ENCODE measurements around the gene RTEL1. TPM values are rescaled to one million over a fixed set of nuclear protein-coding genes. Genes with fewer than 3 reads are reported as not detected.
"Not testable (repeated sequence)": the region's sequence is repeated elsewhere in the genome, so short reads cannot be mapped to it uniquely, and the experiment has no call there.

Gene RTEL1
- polyA plus RNA-seq, 3 donors: 7.3 to 16.1 (median 11.8) TPM

DNA sequence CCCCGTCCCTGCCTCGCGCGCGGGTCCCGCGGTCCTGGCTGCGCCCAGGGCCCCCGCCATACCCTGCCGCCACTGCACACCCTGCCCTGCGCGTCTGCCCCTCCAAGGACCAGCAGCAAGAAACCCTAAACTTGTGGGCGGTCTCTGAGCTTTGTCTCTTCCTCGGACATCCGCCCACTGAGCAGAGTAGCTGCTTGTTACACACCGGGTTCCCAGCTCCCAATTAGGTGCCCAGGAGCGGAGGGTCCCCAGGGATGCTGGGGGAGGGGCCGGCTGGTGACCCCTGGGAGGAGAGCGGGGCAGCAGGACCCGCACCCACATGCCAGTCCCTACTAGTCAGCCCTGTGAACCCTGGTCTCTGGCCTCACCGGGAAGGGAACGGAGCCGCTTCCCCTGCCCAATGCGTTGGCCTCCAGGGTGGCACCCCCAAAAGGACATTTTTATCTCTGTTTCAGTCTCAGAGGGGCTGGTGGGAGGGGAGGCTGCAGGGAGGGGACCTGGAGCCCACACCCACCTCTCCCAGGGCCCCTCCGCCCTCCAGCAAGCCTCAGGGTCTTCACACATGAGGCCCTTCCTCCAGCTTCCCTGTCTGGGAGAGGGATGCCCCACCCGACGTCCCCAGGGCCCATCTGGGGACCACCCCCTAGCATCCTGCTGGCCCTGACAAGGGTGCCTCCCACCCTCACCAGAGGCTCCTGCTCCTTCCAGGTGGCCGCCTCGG, 15.4 kb upstream of the RTEL1 start:
- 26 to 52% (median 51%) methylated on average over 24 to 29 of the region's 29 CpGs for WGBS, 3 donors
- H3K27ac ChIP-seq (ENCODE audit: low read depth, low read length): no peak overlapping the region

DNA sequence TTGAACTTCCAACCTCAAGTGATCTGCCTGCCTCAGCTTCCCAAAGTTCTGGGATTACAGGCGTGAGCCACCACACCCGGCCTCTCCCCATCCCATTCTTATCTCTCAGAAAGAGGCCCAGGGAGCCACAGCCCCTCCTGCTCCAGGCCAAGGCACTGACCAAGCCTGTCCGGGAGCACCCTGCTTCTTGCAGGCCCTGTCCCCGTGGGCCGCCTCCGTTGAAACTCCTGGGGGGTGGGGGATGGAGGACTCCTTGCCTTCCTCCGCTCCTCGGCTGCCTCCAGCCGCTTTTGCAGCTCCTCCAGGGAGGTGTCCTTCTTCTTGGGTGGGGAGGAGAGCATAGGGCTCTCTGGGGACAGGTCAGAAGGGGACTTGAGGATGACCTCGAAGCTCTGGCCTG, 14.6 kb upstream of the RTEL1 start:
- WGBS, 3 donors: 86 to 92% (median 92%) methylated on average over 10 of the region's 10 CpGs
- H3K27ac ChIP-seq (ENCODE audit: low read depth, low read length): no peak overlapping the region

DNA sequence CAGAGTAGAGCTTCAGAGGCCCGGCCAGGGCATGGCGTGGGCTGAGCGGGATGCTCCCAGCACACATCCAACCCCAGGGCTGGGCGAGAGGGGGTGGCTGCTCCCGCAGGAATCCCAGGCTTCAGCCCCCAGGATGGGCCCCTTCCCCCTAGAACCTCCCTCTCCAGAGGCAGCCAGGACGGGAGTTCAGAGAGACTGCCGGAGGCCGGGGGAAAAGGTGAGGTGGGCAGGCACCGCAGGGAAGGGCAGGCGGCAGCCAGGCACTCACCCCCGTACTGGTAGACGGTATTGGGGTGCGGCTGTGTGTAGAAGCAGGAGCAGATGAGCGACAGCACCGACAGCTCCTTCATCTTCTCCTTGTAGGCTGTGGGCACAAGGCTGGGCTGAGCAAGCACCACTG, 14.2 kb upstream of the RTEL1 start:
- no peak overlapping the region for H3K27ac ChIP-seq (ENCODE audit: low read depth, low read length)
- WGBS, 3 donors: 88 to 92% (median 90%) methylated on average over 14 to 15 of the region's 15 CpGs

DNA sequence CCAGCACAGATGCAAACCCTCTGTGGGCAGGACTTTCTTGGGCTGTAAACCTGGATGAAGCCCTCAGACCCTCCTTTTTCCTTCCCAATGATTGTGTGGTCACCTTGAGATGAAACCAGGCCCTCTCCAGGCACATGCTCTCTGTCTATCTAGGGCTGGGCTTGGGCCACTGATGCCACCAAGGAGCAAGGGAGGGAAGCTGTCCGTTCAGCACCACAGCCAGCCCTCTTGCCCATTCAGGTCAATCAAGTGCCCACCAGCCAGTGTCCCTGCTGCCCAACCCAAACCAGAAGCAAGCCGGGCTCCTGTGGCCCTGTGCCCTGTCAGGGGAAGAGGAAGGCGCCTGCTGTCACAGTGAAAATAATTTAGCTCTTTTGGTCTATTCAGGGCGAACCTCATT, 12.9 kb upstream of the RTEL1 start:
- no peak overlapping the region for H3K27ac ChIP-seq (ENCODE audit: low read depth, low read length)
- 75 to 89% (median 86%) methylated on average over 4 of the region's 4 CpGs for WGBS, 3 donors

DNA sequence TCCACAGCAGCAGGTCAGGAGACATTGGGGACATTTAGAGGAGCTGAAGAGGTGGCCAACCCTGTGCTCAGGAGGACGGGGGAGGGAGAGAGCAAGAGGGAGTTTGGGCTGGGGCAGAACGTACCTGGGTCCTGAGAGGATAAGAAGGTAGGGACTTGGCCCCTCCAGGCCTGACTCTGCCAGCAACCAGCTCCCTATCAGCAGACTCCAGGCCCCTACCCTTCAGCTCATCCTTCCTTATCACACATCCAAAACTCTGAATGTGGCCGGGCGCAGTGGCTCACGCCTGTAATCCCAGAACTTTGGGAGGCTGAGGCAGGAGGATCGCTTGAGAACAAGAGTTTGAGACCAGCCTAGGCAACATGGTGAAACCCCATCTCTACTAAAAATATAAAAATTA, 9.9 kb upstream of the RTEL1 start:
- 91 to 95% (median 92%) methylated on average over 6 of the region's 6 CpGs for WGBS, 3 donors

DNA sequence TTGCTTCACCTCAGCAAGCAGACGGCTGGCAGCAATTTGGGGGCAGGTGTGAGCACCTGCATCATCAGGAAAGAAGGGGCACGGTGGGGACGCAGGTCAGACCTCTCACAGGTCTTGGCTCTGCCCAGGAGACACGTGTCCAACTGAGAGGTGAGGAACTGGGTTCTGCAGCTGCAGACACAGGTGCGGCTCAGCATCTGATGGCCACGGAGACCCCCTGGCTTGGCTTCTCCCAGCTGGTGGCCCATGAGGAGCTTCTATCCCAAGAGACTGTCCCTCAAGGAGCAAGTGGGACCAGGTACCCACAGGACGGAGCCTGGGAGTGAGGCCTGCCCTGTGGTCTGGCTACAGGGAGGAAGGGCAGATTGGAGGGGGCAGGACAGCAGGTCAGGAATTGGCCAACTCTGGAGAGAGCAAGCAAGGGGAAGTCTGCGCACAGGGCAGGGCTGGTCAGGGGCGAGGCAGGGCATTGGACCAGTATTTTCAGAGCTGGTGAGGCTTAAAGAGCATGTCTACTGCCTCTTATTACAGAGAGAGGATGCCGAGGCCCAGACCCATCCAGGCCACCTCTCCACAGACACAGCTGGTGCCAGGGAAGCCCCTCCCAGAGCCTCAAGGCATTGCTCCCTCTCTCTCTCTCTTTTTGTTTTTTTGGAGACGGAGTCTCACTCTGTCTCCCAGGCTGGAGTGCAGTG, 9.1 kb upstream of the RTEL1 start:
- 81 to 84% (median 83%) methylated on average over 11 of the region's 11 CpGs for WGBS, 3 donors
- no peak overlapping the region for H3K27ac ChIP-seq (ENCODE audit: low read depth, low read length)

More for the DNA sequence above, 9.9 kb upstream of the RTEL1 start:
- no peak overlapping the region for H3K27ac ChIP-seq (ENCODE audit: low read depth, low read length)

DNA sequence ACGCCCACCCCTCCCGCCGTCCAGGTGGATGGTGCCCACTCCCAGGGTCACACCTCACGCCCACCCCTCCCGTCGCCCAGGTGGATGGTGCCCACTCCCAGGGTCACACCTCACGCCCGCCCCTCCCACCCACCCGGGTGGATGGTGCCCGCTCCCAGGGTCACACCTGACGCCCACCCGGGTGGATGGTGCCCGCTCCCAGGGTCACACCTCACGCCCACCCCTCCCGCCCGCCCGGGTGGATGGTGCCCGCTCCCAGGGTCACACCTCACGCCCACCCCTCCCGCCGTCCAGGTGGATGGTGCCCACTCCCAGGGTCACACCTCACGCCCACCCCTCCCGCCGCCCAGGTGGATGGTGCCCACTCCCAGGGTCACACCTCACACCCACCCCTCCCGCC, 7.6 kb upstream of the RTEL1 start:
- WGBS, 3 donors: 90 to 92% (median 92%) methylated on average over 17 to 25 of the region's 25 CpGs
- not testable (repeated sequence) for H3K27ac ChIP-seq (ENCODE audit: low read depth, low read length)

DNA sequence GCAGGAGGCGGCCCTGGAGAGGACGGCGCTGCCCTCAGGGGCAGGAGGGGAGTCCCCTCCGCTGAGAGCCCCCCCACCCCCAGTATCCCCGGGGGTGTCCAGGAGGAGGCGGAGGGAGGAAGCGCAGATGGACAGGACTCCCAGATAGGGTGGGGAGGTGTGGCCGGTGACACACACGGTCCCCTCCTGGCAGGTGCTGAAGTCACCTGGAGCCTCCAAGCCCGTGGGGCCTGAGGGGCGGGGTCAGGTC, 6.2 kb upstream of the RTEL1 start:
- no peak overlapping the region for H3K27ac ChIP-seq (ENCODE audit: low read depth, low read length)
- WGBS, 3 donors: 14 to 18% (median 15%) methylated on average over 10 to 11 of the region's 11 CpGs

DNA sequence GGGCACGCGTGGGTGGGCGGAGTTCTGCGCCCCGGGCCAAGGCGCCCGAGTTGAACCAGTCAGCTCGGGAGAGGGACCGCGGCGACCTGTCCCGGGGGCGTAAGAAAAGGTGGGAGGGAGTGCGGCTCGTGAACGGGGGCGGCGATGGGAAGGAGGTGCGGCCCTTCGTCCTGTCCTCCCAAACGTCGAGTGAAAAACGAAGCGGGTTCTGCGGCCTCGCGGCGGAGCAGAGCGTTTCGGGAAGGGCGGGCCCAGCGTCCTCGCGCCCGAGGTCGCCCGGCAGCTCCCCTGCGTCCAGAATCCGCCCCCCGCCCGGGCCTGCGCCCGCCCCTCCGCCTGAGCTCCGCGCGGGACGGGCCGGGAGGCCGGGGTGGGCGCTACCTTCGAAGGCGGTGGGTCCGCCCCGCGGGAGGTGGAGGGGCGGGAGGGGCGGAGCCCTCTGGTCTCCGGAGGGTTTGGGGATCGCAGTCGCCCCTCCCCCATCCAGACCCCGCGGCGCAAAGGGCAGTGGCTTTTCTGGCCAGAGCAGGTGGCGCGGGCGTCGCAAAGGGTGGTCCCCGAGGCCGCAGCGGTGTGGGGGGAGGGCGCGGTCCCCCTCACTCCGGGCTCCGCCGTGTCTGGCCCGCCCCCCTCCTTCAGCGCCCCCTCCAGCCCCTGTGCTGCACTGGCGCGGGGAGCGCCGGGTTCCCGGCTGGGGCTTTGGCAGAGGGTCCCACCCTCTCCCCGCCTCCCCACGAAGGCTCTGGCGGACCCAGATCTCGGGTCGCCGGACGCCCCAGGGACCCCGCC, 5.7 kb upstream of the RTEL1 start:
- 1% methylated on average over 61 to 91 of the region's 91 CpGs for WGBS, 3 donors
- H3K27ac ChIP-seq (ENCODE audit: low read depth, low read length): no peak overlapping the region

DNA sequence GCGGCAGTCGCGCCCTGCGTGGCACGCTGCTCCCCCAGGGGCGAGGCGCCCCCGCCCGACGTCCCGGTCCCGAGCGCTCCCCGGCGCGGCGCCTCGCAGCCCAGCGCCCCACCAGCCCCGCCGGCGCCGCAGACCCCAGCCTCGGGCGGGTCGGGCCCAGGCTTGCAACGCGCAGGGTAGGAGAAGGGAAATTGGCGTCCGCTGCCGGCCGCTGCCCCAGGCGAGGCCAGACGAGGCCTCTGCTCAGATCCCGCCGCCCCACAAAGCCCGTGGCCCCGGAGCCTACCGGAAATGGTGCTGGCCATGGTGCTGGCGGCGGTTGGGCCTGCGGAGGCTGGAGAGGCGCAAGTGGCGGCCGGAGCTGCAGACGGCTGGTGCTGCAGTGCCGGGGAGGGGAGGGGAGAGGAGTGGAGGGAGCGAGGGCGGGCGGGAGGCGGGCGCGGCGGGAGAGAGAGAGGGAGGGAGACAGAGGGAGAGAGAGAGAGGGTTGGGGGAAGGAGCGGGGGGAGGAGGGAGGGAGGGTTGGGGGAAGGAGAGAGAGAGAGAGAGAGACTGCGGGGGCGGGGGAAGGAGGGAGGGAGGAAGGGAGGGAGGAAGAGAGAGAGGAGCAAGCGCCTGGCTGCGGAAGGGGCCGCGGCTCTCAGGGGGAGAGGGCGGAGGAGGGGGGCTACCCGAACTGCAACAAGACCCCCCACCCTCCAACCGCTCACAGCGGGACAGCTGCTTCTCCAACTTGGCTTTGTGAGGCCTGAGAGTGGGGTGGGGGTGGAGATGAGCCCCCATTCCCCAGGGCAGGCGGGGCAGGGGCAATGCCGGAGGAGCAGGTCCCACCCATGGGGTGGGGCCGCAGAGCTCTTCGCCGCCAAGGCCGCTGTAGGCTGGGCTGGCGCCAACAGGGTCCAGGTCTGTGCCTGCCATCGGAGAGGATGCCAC, 4.8 kb upstream of the RTEL1 start, which contains the start of gene STMN3:
TSS of gene STMN3 (minus strand) at position 384 of the 933 bp plus-strand sequence. CDS start at position 305, 79 bp downstream.
- 1% methylated on average over 65 to 72 of the region's 73 CpGs for WGBS, 3 donors
- H3K27ac ChIP-seq (ENCODE audit: low read depth, low read length): no peak within 1 kb of the TSS

DNA sequence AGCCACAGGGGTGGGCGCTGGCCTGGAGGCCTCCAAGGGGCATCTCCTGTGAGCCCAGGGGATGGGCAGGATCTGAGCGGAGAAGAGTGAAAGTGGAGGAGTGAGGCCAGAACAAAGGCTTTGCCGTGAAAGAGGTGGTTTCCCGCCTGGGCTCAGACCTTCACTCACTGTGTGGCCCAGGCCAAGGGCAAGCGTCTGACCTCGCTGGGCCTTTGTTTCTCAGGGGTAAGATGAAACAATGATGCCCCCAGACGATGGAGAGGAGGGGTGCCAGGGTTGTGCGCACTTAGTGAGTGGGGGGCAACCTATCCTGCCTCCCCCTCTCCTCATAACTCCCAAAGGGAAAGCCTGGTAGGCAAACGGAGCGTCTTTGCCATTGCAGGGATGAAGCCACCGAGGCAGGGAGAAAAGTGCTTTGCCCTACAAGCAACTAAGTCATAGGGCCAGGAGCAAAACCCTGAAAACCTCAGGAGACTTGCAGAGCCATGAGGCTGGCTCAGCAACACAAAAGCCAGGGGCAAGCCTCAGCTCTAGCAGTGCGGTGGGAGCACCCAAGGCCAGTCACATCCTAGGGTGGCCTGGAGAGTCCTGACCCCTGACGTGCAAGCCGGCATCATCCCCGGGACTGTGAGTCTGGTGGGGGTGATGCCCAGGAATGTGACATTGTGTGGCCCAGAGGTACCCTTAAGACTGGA, 4.0 kb upstream of the RTEL1 start:
- WGBS, 3 donors: 48 to 63% (median 54%) methylated on average over 13 to 15 of the region's 15 CpGs
- no peak overlapping the region for H3K27ac ChIP-seq (ENCODE audit: low read depth, low read length)

DNA sequence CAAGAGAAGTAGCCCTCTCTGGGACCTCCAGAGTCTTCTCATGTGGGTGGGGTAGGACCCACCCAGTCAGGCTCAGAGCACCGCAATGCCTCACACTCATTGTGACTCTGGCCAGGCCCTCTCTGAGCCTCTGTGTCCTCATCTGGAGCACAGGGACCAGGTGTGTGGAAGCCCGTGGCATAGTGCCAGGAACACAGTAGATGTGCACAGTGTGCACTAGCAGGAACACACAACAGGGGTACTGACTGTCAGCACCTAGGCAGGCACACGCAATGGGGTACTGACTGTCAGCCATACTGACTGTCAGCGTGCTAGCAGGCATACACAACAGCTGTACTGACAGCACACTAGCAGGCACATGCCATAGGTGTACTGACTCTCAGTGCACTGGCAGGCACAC, 2.9 kb upstream of the RTEL1 start:
- H3K27ac ChIP-seq (ENCODE audit: low read depth, low read length): no peak overlapping the region
- WGBS, 3 donors: 55 to 94% (median 87%) methylated on average over 4 of the region's 4 CpGs

DNA sequence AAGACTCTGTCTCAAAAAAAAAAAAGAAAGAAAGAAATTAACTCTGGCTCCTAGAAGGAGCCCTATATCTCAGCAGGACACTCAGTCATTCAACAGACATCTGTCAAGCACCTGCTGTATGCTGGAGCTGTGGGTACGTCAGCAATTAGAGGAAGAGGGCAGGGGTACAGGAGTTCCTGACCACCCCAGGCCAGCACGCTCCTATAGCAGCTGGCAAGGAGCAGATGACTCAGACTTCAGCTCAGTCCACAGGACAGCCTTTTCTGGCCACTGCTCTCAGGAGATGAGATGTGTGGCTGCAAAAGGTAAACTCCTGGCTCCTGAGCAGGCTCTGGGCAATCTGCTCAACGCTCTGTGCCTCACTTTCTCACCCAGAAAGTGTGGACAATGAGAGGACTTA, 1.7 kb upstream of the RTEL1 start:
- H3K27ac ChIP-seq (ENCODE audit: low read depth, low read length): no peak overlapping the region

DNA sequence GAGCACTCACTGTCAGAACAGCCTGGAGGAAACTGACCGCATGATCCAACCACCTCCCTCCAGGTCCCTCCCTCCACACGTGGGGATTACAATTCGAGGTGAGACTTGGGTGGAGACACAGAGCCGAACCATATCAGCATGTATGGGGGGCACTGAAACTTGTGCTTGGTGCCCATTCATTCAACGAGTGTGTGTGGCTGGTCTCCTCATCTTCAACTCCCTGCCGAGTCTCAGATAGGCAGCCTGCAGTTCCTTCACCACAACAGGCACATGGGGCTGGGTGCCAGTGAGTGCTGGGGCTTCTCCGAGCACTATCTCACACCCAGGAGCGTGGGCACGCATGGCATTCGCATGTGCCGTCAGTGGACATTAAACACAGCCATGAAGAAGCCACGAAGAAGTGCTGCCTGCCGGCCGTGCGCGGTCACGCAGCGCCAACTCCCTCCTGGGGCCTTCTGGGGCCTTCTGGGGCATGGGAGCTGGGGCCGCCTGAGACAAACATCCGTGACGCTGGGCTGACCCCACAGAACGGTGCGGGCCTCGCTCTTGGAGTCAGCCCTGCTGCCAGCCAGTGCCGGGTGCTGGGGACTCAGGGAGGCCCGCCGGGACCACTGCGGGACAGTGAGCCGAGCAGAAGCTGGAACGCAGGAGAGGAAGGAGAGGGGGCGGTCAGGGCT, 714 bp upstream of the RTEL1 start:
- peak overlapping the region; percentile 20 for H3K27ac ChIP-seq (ENCODE audit: low read depth, low read length)
- WGBS, 3 donors: 40 to 48% (median 46%) methylated on average over 31 of the region's 31 CpGs

More for the DNA sequence above, 1.7 kb upstream of the RTEL1 start:
- 84 to 86% (median 86%) methylated on average over 3 of the region's 3 CpGs for WGBS, 3 donors

DNA sequence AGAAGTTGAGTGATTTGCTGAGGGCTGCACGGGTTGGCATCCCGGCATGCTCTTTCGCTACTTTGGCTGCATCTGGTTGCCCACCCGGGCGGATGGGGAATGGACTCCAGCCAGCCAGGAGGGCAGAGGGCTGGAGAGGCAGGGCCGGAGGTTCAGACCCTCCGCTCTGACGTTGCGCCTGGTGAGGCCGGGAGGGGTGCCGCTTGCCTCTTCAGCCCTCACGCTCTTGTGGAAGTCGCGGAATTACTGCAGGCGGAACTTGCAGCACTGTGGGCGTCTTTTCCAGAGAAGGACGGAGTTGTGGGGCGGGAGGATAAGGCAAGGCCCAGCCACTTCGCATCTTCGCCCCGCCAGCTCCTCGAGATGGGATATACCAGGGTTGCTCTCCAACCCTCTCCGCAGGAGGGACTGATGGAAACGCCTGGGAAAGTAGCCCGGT, 656 bp downstream of the RTEL1 start:
- 1 to 3% (median 2%) methylated on average over 24 to 25 of the region's 25 CpGs for WGBS, 3 donors
- no peak overlapping the region for H3K27ac ChIP-seq (ENCODE audit: low read depth, low read length)

DNA sequence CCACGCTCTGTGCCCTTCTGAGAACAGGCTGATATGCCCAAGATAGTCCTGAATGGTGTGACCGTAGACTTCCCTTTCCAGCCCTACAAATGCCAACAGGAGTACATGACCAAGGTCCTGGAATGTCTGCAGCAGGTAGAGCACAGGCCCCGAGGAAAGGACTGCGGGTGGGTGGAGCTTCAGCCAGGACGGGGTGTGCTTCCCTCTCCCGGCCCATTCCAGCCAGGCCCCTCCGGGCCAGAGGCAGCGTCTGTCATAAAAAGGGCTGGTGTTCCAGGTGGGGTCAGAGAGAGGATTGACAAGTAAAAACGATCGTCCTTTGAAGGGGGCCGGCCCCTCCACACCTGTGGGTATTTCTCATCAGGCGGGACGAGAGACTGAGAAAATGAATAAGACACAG, 1.3 kb downstream of the RTEL1 start:
- no peak overlapping the region for H3K27ac ChIP-seq (ENCODE audit: low read depth, low read length)
- 55 to 71% (median 65%) methylated on average over 13 of the region's 13 CpGs for WGBS, 3 donors

DNA sequence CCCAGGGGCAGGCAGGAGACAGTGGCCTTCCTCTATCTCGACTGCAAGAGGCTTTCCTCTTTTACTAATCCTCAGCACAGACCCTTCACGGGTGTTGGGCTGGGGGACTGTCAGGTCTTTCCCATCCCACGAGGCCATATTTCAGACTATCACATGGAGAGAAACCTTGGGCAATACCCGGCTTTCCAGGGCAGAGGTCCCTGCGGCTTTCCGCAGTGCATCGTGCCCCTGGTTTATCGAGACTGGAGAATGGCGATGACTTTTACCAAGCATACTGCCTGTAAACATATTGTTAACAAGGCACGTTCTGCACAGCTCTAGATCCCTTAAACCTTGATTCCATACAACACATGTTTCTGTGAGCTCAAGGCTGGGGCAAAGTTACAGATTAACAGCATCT, 2.1 kb downstream of the RTEL1 start:
- H3K27ac ChIP-seq (ENCODE audit: low read depth, low read length): not testable (repeated sequence)
- 72 to 86% (median 84%) methylated on average over 10 of the region's 10 CpGs for WGBS, 3 donors

Measured in adipose tissue (tissue), 3 donors.